CD14-positive monocyte (primary cell): Measurements from ENCODE around the gene TTC1. TPM values are rescaled to one million over a fixed set of nuclear protein-coding genes. Genes with fewer than 3 reads are reported as not detected.
"Not testable (repeated sequence)": the region's sequence is repeated elsewhere in the genome, so short reads cannot be mapped to it uniquely, and the experiment has no call there.

ENCODE experiments used
- DNase-seq, 3 donors: peaks; one replicate each; pipeline ENCODE4 v3.0.0-alpha.2; 2011 to 2022
- H2AFZ ChIP-seq: 2 replicates; pipeline ENCODE4 v1.6.0; 2012; ENCODE audit warnings: mild to moderate bottlenecking, low read depth, low read length, inconsistent platforms; ENCODE audit not compliant: insufficient read depth, poor library complexity, severe bottlenecking
- H3K27ac ChIP-seq, 2 donors: 1 replicate in 1 of 2; 2 replicates in 1 of 2; pipeline ENCODE4 v1.5.1; 2012 to 2013; ENCODE audit warnings: low read length in 2 of 2, control low read depth in 1 of 2, inconsistent platforms in 1 of 2, low read depth in 1 of 2, mild to moderate bottlenecking in 1 of 2
- H3K27me3 ChIP-seq, 2 donors: one replicate each; pipeline versions ENCODE4 v1.6.0 to v1.6.1; 2011 to 2013; ENCODE audit warnings: low read length in 2 of 2; ENCODE audit not compliant: control insufficient read depth in 2 of 2, insufficient read depth in 2 of 2
- H3K36me3 ChIP-seq, 2 donors: replicated peaks in 1 of 2; 1 replicate in 1 of 2; 2 replicates in 1 of 2; pipeline versions ENCODE4 v1.5.1 to v1.6.1; 2012 to 2013; ENCODE audit warnings: low read length in 2 of 2, control low read depth in 1 of 2, inconsistent platforms in 1 of 2, mild to moderate bottlenecking in 1 of 2; ENCODE audit not compliant: insufficient read depth in 2 of 2, control insufficient read depth in 1 of 2
- H3K4me1 ChIP-seq, 2 donors: 1 replicate in 1 of 2; 2 replicates in 1 of 2; pipeline versions ENCODE4 v1.5.1 to v1.6.1; 2012 to 2013; ENCODE audit warnings: low read length in 2 of 2, control low read depth in 1 of 2, inconsistent platforms in 1 of 2, mild to moderate bottlenecking in 1 of 2, moderate library complexity in 1 of 2; ENCODE audit not compliant: insufficient read depth in 2 of 2, control insufficient read depth in 1 of 2
- H3K4me2 ChIP-seq: replicated peaks from 2 replicates; pipeline ENCODE3; 2012; ENCODE audit warnings: low read length, moderate library complexity, mild to moderate bottlenecking; ENCODE audit not compliant: poor library complexity, severe bottlenecking; ENCODE audit errors: extremely low read depth
- H3K4me3 ChIP-seq, 3 experiments: fragments of 200-600 bp in 1 of 3; sonication (generic) in 1 of 3; replicated peaks in 1 of 3; 1 replicate in 2 of 3; 2 replicates in 1 of 3; pipeline ENCODE4 v1.5.1; 2011 to 2013; ENCODE audit warnings: low read length in 3 of 3, mild to moderate bottlenecking in 3 of 3, control low read depth in 2 of 3, low read depth in 2 of 3, inconsistent platforms in 1 of 3, moderate library complexity in 1 of 3
- H3K79me2 ChIP-seq: 2 replicates; pipeline ENCODE4 v1.6.0; 2012; ENCODE audit warnings: mild to moderate bottlenecking, control low read depth, inconsistent platforms, low read length, moderate library complexity; ENCODE audit not compliant: insufficient read depth
- H3K9ac ChIP-seq: 2 replicates; pipeline ENCODE4 v1.6.0; 2017; ENCODE audit warnings: low read length, mild to moderate bottlenecking; ENCODE audit not compliant: insufficient read depth, poor library complexity, severe bottlenecking
- H3K9me3 ChIP-seq, 2 donors: replicated peaks in 1 of 2; 1 replicate in 1 of 2; 2 replicates in 1 of 2; pipeline versions ENCODE4 v1.5.1 to v1.6.1; 2012 to 2013; ENCODE audit warnings: low read length in 2 of 2, control low read depth in 1 of 2; ENCODE audit not compliant: control insufficient read depth in 1 of 2, insufficient read depth in 1 of 2
- H4K20me1 ChIP-seq: 2 replicates; pipeline ENCODE4 v1.6.0; 2012; ENCODE audit warnings: mild to moderate bottlenecking, low read length, control low read depth, moderate library complexity; ENCODE audit not compliant: insufficient read depth
- H3K27ac Mint-ChIP-seq, 7 donors: one replicate each; pipeline ENCODE4 v1.8.0; 2020; ENCODE audit warnings: mild to moderate bottlenecking in 7 of 7, mixed read lengths in 7 of 7, moderate library complexity in 6 of 7, inconsistent platforms in 2 of 7
- H3K27me3 Mint-ChIP-seq, 3 donors: one replicate each; pipeline ENCODE4 v1.8.0; 2021 to 2022; ENCODE audit warnings: low read depth in 3 of 3, mild to moderate bottlenecking in 3 of 3, mixed read lengths in 3 of 3, moderate library complexity in 3 of 3, inconsistent platforms in 1 of 3
- H3K36me3 Mint-ChIP-seq, 2 donors: one replicate each; pipeline ENCODE4 v1.8.0; 2020; ENCODE audit warnings: mixed read lengths in 2 of 2, inconsistent platforms in 1 of 2, mild to moderate bottlenecking in 1 of 2
- H3K4me1 Mint-ChIP-seq: one replicate; pipeline ENCODE4 v1.8.0; 2020; ENCODE audit warnings: mild to moderate bottlenecking, mixed read lengths
- H3K4me3 Mint-ChIP-seq, 2 donors: one replicate each; pipeline ENCODE4 v1.8.0; 2020; ENCODE audit warnings: mild to moderate bottlenecking in 2 of 2, mixed read lengths in 2 of 2, moderate library complexity in 1 of 2
- H3K9me3 Mint-ChIP-seq, 7 donors: one replicate each; pipeline ENCODE4 v1.8.0; 2020 to 2022; ENCODE audit warnings: mixed read lengths in 7 of 7, mild to moderate bottlenecking in 6 of 7, moderate library complexity in 6 of 7, inconsistent platforms in 2 of 7
- CTCF ChIP-seq: fragments of 200-600 bp; IDR thresholded peaks from one replicate; pipeline ENCODE4 v1.8.0; 2022; ENCODE audit warnings: antibody characterized with exemption, mild to moderate bottlenecking
- WGBS: methylation state at CpG from one replicate; pipeline ENCODE4 v1.1.5; 2013; ENCODE audit warnings: missing lambda C conversion rate; ENCODE audit not compliant: insufficient coverage; 5-methylcytosine and 5-hydroxymethylcytosine counted together
- intact Hi-C, 2 donors: fragments of 100-400 bp; cut with micrococcal nuclease; formaldehyde crosslinking; loops; one replicate each; pipeline versions ENCODE4 v1.15.0 to v1.15.1; 2023
- polyA plus RNA-seq, 3 donors: library from polyadenylated mRNA; depleted of rRNA in 1 of 3; unstranded in 2 of 3; stranded (reverse) in 1 of 3; fragments of 300-500 nt in 2 of 3; fragments of >200 nt in 1 of 3; fragmentation: Illumina TruSeq in 2 of 3; gene quantifications; 1 replicate in 2 of 3; 2 replicates in 1 of 3; pipeline ENCODE4 v1.2.3, GENCODE V29; 2012 to 2021

Gene TTC1
- polyA plus RNA-seq, 3 donors, result 11.4 to 63.4 (median 63.0) TPM

DNA sequence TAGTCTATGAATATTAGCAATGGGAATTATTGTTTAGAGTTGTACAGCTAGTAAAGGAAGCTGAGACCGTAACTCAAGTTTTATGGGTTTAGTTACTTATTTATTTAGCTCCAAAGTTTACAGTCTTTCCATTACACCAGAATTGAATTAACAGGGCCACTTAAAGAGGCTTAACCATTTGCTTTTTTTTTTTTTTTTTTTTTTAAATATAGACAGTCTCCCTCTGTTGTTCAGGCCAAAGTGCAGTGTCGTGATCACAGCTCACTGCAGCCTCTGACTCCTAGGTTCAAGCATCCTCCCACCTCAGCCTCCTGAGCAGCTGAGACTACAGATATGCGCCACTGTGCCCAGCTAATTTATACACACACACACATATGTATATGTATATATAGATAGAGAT lies 1.4 kb upstream of the TTC1 start:
- WGBS, result no CpG with 5 or more reads among the region's 3 CpGs
- Mint-ChIP-seq H3K4me1 (peaks cover 19% of the 10 kb centered on the region), H3K4me3 (no peak overlapping the region), H3K27me3 (peaks cover 4 to 21% (median 9%) of the 10 kb centered on the region in 3 donors), H3K9me3 (no peaks in the 10 kb centered on the region), H3K27ac (no peak overlapping the region), H3K36me3 (peaks cover 17 to 20% of the 10 kb centered on the region in 2 donors)
- Histone ChIP-seq H3K9me3 (no peaks in the 10 kb centered on the region), H2AFZ (peak overlapping the region; percentile 50), H4K20me1 (no peaks in the 10 kb centered on the region), H3K27me3 (no peaks in the 10 kb centered on the region), H3K4me2 (no peak overlapping the region), H3K9ac (no peak overlapping the region), H3K79me2 (peaks cover 32% of the 10 kb centered on the region), H3K36me3 (peaks cover 4 to 21% of the 10 kb centered on the region in 2 donors), H3K27ac (no peak overlapping the region), H3K4me1 (peaks cover 15 to 19% of the 10 kb centered on the region in 2 donors), H3K4me3 (no peak overlapping the region)
- TF ChIP-seq CTCF, result no peak
- intact Hi-C loops, result loop anchor here in 1 of 2 donors (5.0 to 10.0 kb wide), 2 partner anchors 110 to 663 kb away; partner anchors contain the start of gene PWWP2A
- no peak for DNase-seq

- DNase-seq, H4K20me1 ChIP-seq, H3K9me3 Mint-ChIP-seq, H3K9me3 ChIP-seq, H3K27me3 ChIP-seq, H3K9ac ChIP-seq: not testable (repeated sequence)
- Mint-ChIP-seq H3K27me3 (peaks cover 0 to 14% (median 7%) of the 10 kb centered on the region in 3 donors), H3K27ac (peak overlapping the region in 6 of 7 donors; percentile 53 to 100 (median 82)), H3K4me1 (peaks cover 19% of the 10 kb centered on the region), H3K36me3 (peaks cover 20 to 30% of the 10 kb centered on the region in 2 donors), H3K4me3 (peak overlapping the region in 1 of 2 donors; percentile 98)
- Histone ChIP-seq H3K27ac (peak overlapping the region in 1 of 2 donors; percentile 46), H3K4me2 (peak overlapping the region; percentile 93), H3K4me3 (peak overlapping the region; percentile 92 to 100 (median 95)), H3K36me3 (peaks cover 12 to 31% of the 10 kb centered on the region in 2 donors), H3K4me1 (peaks cover 15 to 19% of the 10 kb centered on the region in 2 donors), H2AFZ (peak overlapping the region; percentile 88), H3K79me2 (peaks cover 32% of the 10 kb centered on the region)
- intact Hi-C loops, result loop anchor here in 1 of 2 donors (5.0 to 10.0 kb wide), 2 partner anchors 109 to 664 kb away; partner anchors contain the start of gene PWWP2A
- WGBS, result 98% methylated on average over 6 of the region's 14 CpGs
Measured at GRCh38 chr5:160008529-160008876, 436 bp upstream of the TTC1 start.
